Caco-2 (cell line): ENCODE measurements around the gene TMEM184C. TPM values are rescaled to one million over a fixed set of nuclear protein-coding genes. Genes with fewer than 3 reads are reported as not detected.

Experiments used
- BruUV-seq: library from RNA; stranded (reverse); fragments of 400-500 nt; replicated peaks from 2 replicates; lab custom pipeline; 2021; lab: Mats Ljungman, UMichigan
- CTCF ChIA-PET: fragments of 300-600 bp; sonication (Branson Sonifier 250); formaldehyde crosslinking; loops from one replicate; lab custom pipeline; 2022; ENCODE audit warnings: antibody characterized with exemption; lab: Charles Lee
- POLR2A ChIA-PET: fragments of 300-600 bp; sonication (Branson Sonifier 250); formaldehyde crosslinking; loops from one replicate; lab custom pipeline; 2022; ENCODE audit warnings: antibody characterized with exemption; lab: Charles Lee
- DNase-seq, 2 experiments: peaks; one replicate each; pipeline versions ENCODE4 v3.0.0 to v3.0.0-alpha.2; 2020 to 2022
- H3K27me3 ChIP-seq: replicated peaks from 2 replicates; pipeline ENCODE4 v1.6.0; 2011; ENCODE audit warnings: low read length; ENCODE audit not compliant: control insufficient read depth, insufficient read depth
- H3K36me3 ChIP-seq: 2 replicates; pipeline ENCODE4 v1.5.1; 2011; ENCODE audit warnings: low read length; ENCODE audit not compliant: control insufficient read depth, insufficient read depth
- H3K4me1 ChIP-seq: fragments of 250-450 bp; sonication (Bioruptor Pico); 2 replicates; pipeline ENCODE4 v1.5.1; 2020; ENCODE audit warnings: mild to moderate bottlenecking
- H3K4me3 ChIP-seq: 2 replicates; pipeline ENCODE4 v1.5.1; 2011; ENCODE audit warnings: low read depth, mild to moderate bottlenecking, control low read depth, low read length
- H3K9me3 ChIP-seq: fragments of 250-450 bp; sonication (Bioruptor Pico); 2 replicates; pipeline ENCODE4 v1.5.1; 2020; ENCODE audit warnings: mild to moderate bottlenecking, moderate library complexity
- H3K27ac Mint-ChIP-seq: one replicate; pipeline ENCODE4 v1.8.0; 2022; ENCODE audit warnings: mixed read lengths; ENCODE audit not compliant: unreplicated experiment
- H3K27me3 Mint-ChIP-seq: one replicate; pipeline ENCODE4 v1.8.0; 2022; ENCODE audit warnings: mixed read lengths; ENCODE audit not compliant: insufficient read depth, unreplicated experiment
- H3K36me3 Mint-ChIP-seq: one replicate; pipeline ENCODE4 v1.8.0; 2022; ENCODE audit warnings: mild to moderate bottlenecking, mixed read lengths; ENCODE audit not compliant: insufficient read depth, unreplicated experiment
- H3K4me1 Mint-ChIP-seq: one replicate; pipeline ENCODE4 v1.8.0; 2022; ENCODE audit warnings: low read depth, mixed read lengths; ENCODE audit not compliant: unreplicated experiment
- H3K4me3 Mint-ChIP-seq: one replicate; pipeline ENCODE4 v1.8.0; 2022; ENCODE audit warnings: mild to moderate bottlenecking, moderate library complexity, mixed read lengths; ENCODE audit not compliant: unreplicated experiment
- H3K9me3 Mint-ChIP-seq: one replicate; pipeline ENCODE4 v1.8.0; 2022; ENCODE audit warnings: mixed read lengths; ENCODE audit not compliant: unreplicated experiment
- CTCF ChIP-seq, 2 experiments: fragments of 200-600 bp in 1 of 2; IDR thresholded peaks; 1 replicate in 1 of 2; 2 replicates in 1 of 2; pipeline versions ENCODE4 v1.5.1 to v1.8.0; 2011 to 2022; ENCODE audit warnings: antibody characterized with exemption in 1 of 2, control low read depth in 1 of 2, inconsistent platforms in 1 of 2, low read depth in 1 of 2, low read length in 1 of 2, mild to moderate bottlenecking in 1 of 2, moderate library complexity in 1 of 2; ENCODE audit not compliant: insufficient read depth in 1 of 2, severe bottlenecking in 1 of 2, unreplicated experiment in 1 of 2
- intact Hi-C: fragments of 100-400 bp; cut with micrococcal nuclease; formaldehyde crosslinking; loops from one replicate; pipeline ENCODE4 v1.10.0; 2022; ENCODE audit not compliant: unreplicated experiment
- total RNA-seq: library from RNA; stranded (reverse); gene quantifications from 2 replicates; pipeline ENCODE4 v1.2.3, GENCODE V29; 2022

Gene TMEM184C
- total RNA-seq, 1 experiment from 2014 or later: 36.2 TPM

- no peak overlapping the region for H3K4me3 ChIP-seq
- intact Hi-C loops: no loop called here
- Mint-ChIP-seq H3K4me3 (no peak overlapping the region), H3K4me1 (peaks cover 7% of the 10 kb centered on the region), H3K36me3 (no peaks in the 10 kb centered on the region), H3K27me3 (no peaks in the 10 kb centered on the region), H3K9me3 (no peaks in the 10 kb centered on the region), H3K27ac (no peak overlapping the region)
- no peak for DNase-seq
- TF ChIP-seq CTCF (IDR thresholded peaks at IDR 0.05; ENCODE audit: insufficient read depth in 1 of 2, low read depth in 1 of 2, low read length in 1 of 2, severe bottlenecking in 1 of 2, unreplicated experiment in 1 of 2): no peak
- H3K9me3 ChIP-seq: no peaks in the 10 kb centered on the region
- H3K27me3 ChIP-seq: no peaks in the 10 kb centered on the region
- peaks cover 7% of the 10 kb centered on the region for H3K4me1 ChIP-seq
- ChIA-PET POLR2A (no interaction called here), CTCF (interaction anchor here (1.2 kb wide), 1 partner anchor 68 kb away, joined by 3 read pairs; no protein-coding TSS in a partner anchor)
- BruUV-seq: no TSS peak
- no peaks in the 10 kb centered on the region for H3K36me3 ChIP-seq
These were observed 30.6 kb upstream of the TMEM184C start for GRCh38 chr4:147586637-147587036.

GRCh38 chr4:147587041-147587440 lies 30.2 kb upstream of the TMEM184C start:
- TF ChIP-seq CTCF (IDR thresholded peaks at IDR 0.05; ENCODE audit: insufficient read depth in 1 of 2, low read depth in 1 of 2, low read length in 1 of 2, severe bottlenecking in 1 of 2, unreplicated experiment in 1 of 2): no peak
- no TSS peak for BruUV-seq
- no peaks in the 10 kb centered on the region for H3K36me3 ChIP-seq
- Mint-ChIP-seq H3K36me3 (no peaks in the 10 kb centered on the region), H3K4me1 (peaks cover 7% of the 10 kb centered on the region), H3K27me3 (no peaks in the 10 kb centered on the region), H3K4me3 (no peak overlapping the region), H3K9me3 (no peaks in the 10 kb centered on the region), H3K27ac (no peak overlapping the region)
- DNase-seq: no peak
- no peaks in the 10 kb centered on the region for H3K9me3 ChIP-seq
- POLR2A ChIA-PET: no interaction called here
- no peaks in the 10 kb centered on the region for H3K27me3 ChIP-seq
- peaks cover 7% of the 10 kb centered on the region for H3K4me1 ChIP-seq
- intact Hi-C loops: no loop called here
- H3K4me3 ChIP-seq: no peak overlapping the region
- CTCF ChIA-PET: interaction anchor here (1.2 kb wide), 1 partner anchor 69 kb away, joined by 3 read pairs; no protein-coding TSS in a partner anchor

GRCh38 chr4:147589586-147589985 lies 27.6 kb upstream of the TMEM184C start:
- no peak for DNase-seq
- CTCF ChIA-PET: interaction anchor here (1.2 to 2.5 kb wide), 2 partner anchors 70 to 74 kb away, joined by 3 to 21 read pairs; no protein-coding TSS in a partner anchor
- Mint-ChIP-seq H3K36me3 (no peaks in the 10 kb centered on the region), H3K9me3 (no peaks in the 10 kb centered on the region), H3K4me1 (no peaks in the 10 kb centered on the region), H3K4me3 (no peak overlapping the region), H3K27ac (no peak overlapping the region), H3K27me3 (no peaks in the 10 kb centered on the region)
- H3K4me3 ChIP-seq: no peak overlapping the region
- no TSS peak for BruUV-seq
- no peaks in the 10 kb centered on the region for H3K36me3 ChIP-seq
- intact Hi-C loops: no loop called here
- POLR2A ChIA-PET: no interaction called here
- no peak for TF ChIP-seq CTCF (IDR thresholded peaks at IDR 0.05; ENCODE audit: insufficient read depth in 1 of 2, low read depth in 1 of 2, low read length in 1 of 2, severe bottlenecking in 1 of 2, unreplicated experiment in 1 of 2)
- H3K9me3 ChIP-seq: no peaks in the 10 kb centered on the region
- H3K27me3 ChIP-seq: no peaks in the 10 kb centered on the region
- H3K4me1 ChIP-seq: no peaks in the 10 kb centered on the region
